ENCODE measurements around the gene KRT71.

Gene KRT71

GRCh38 chr12:52524241-52524897, 28.6 kb downstream of the KRT71 start:
- FAIRE-seq: no peak
- no peak for DNase-seq (ENCODE audit: insufficient read length, low spot score)

GRCh38 chr12:52523824-52524223, 29.1 kb downstream of the KRT71 start:
- DNase-seq (ENCODE audit: insufficient read length, low spot score) (no peak), FAIRE-seq (no peak)

- DNase-seq (ENCODE audit: insufficient read length, low spot score): no peak
- FAIRE-seq: no peak
These were observed 30.5 kb downstream of the KRT71 start for GRCh38 chr12:52522346-52523011.

GRCh38 chr12:52521568-52522266, 31.2 kb downstream of the KRT71 start:
- DNase-seq (ENCODE audit: insufficient read length, low spot score) (no peak), FAIRE-seq (no peak)

- DNase-seq (ENCODE audit: insufficient read length, low spot score): no peak
These were observed 31.8 kb downstream of the KRT71 start for GRCh38 chr12:52521175-52521567.

GRCh38 chr12:52519826-52520662, 32.9 kb downstream of the KRT71 start, which contains the start of gene KRT5:
Gene KRT5, minus strand, starts transcription at chr12:52520394. Its CDS starts 98 bp downstream, at chr12:52520296.
- FAIRE-seq (no peak), DNase-seq (ENCODE audit: insufficient read length, low spot score) (no peak)

More at GRCh38 chr12:52521175-52521567, 31.8 kb downstream of the KRT71 start:
- FAIRE-seq: no peak

GRCh38 chr12:52519387-52519703, 33.6 kb downstream of the KRT71 start:
- FAIRE-seq: no peak
- no peak for DNase-seq (ENCODE audit: insufficient read length, low spot score)

GRCh38 chr12:52518574-52519386, 34.2 kb downstream of the KRT71 start:
- DNase-seq (ENCODE audit: insufficient read length, low spot score) (no peak), FAIRE-seq (no peak)

- DNase-seq (ENCODE audit: insufficient read length, low spot score): no peak
- FAIRE-seq: no peak
These were observed 35.1 kb downstream of the KRT71 start for GRCh38 chr12:52517888-52518287.

- no peak for FAIRE-seq
- no peak for DNase-seq (ENCODE audit: insufficient read length, low spot score)
These were observed 35.7 kb downstream of the KRT71 start for GRCh38 chr12:52517005-52517835.

GRCh38 chr12:52515927-52516831, 36.8 kb downstream of the KRT71 start:
- DNase-seq (ENCODE audit: insufficient read length, low spot score): no peak
- no peak for FAIRE-seq

GRCh38 chr12:52515319-52515646, 37.7 kb downstream of the KRT71 start:
- FAIRE-seq (no peak), DNase-seq (ENCODE audit: insufficient read length, low spot score) (no peak)

GRCh38 chr12:52514471-52515318, 38.2 kb downstream of the KRT71 start:
- no peak for FAIRE-seq
- no peak for DNase-seq (ENCODE audit: insufficient read length, low spot score)

GRCh38 chr12:52513736-52514135, 39.2 kb downstream of the KRT71 start:
- no peak for FAIRE-seq
- DNase-seq (ENCODE audit: insufficient read length, low spot score): no peak

- FAIRE-seq: no peak
- DNase-seq (ENCODE audit: insufficient read length, low spot score): no peak
These were observed 44.7 kb downstream of the KRT71 start for GRCh38 chr12:52508211-52508610.

- FAIRE-seq (no peak), DNase-seq (ENCODE audit: insufficient read length, low spot score) (no peak)
These were observed 45.9 kb downstream of the KRT71 start for GRCh38 chr12:52506858-52507715.

- DNase-seq (ENCODE audit: insufficient read length, low spot score) (no peak), FAIRE-seq (no peak)
These were observed 50.1 kb downstream of the KRT71 start for GRCh38 chr12:52502877-52503276.
